GM10266 (cell line): ENCODE data around the gene LRP1B.

Experiments
- DNase-seq: peaks from one replicate; pipeline ENCODE4 v3.0.0; 2012; ENCODE audit errors: extremely low spot score
- TF ChIP-seq, protein P1 (sequence below): IDR thresholded peaks from 2 replicates; pipeline ENCODE4 v1.5.1; 2012; ENCODE audit warnings: mild to moderate bottlenecking, low read depth; ENCODE audit not compliant: control insufficient read depth, insufficient read depth; ENCODE audit errors: missing control alignments

Gene LRP1B

GRCh38 chr2:141647353-141647752, 483.5 kb downstream of the LRP1B start:
- TF ChIP-seq, protein P1, sequence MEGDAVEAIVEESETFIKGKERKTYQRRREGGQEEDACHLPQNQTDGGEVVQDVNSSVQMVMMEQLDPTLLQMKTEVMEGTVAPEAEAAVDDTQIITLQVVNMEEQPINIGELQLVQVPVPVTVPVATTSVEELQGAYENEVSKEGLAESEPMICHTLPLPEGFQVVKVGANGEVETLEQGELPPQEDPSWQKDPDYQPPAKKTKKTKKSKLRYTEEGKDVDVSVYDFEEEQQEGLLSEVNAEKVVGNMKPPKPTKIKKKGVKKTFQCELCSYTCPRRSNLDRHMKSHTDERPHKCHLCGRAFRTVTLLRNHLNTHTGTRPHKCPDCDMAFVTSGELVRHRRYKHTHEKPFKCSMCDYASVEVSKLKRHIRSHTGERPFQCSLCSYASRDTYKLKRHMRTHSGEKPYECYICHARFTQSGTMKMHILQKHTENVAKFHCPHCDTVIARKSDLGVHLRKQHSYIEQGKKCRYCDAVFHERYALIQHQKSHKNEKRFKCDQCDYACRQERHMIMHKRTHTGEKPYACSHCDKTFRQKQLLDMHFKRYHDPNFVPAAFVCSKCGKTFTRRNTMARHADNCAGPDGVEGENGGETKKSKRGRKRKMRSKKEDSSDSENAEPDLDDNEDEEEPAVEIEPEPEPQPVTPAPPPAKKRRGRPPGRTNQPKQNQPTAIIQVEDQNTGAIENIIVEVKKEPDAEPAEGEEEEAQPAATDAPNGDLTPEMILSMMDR: no peak
- DNase-seq: no peak

- TF ChIP-seq, protein P1: no peak
- DNase-seq: no peak
These were observed 489.4 kb downstream of the LRP1B start for GRCh38 chr2:141641462-141641861.

DNA sequence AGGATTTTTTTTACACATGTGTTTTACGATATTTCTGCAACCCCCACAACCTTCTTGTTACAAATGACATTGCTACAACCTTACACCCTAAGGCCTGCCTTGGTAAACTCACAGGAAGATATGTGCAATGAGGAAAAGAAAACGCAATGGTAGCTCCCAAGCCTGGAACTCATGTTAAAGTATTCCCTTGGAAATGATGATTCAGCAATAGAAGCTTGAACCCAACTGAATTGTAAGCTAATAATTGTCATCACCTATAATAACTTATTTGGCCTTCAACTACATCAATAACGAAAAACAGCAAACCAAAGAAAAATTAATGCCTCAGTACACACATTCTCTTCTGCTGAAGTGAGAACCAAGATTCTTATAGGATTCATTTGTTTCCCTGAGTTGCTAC, 491.0 kb downstream of the LRP1B start:
- TF ChIP-seq, protein P1: no peak
- no peak for DNase-seq

- no peak for DNase-seq
- TF ChIP-seq, protein P1: no peak
These were observed 497.7 kb downstream of the LRP1B start for GRCh38 chr2:141633132-141633531.

DNA sequence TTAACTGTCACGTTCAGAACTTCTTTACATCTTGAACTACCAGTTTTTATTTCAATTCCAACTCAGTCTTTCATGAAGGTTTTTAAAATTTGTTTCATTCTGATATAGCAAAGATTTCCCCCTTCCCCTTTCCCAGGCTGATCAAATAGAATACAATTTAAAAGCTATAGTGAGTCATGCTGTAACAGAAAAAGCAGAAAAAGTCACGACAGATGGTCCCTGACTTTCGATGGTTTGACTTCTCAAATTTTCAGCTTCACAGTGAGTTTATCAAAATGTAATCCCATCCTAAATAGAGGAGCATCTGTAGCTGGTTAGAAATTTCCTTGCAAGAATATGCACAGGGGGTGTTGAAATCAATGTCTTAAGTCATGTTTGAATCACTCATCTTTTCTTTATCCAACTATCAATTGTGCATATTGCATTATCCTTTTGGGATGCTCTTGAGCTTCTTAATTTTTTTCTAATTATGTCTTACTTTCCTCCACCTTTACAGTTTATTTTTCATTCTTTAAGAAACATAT, 500.3 kb downstream of the LRP1B start:
- DNase-seq: no peak

GRCh38 chr2:141620372-141620771, 510.4 kb downstream of the LRP1B start:
- no peak for DNase-seq
- TF ChIP-seq, protein P1: no peak

More for the DNA sequence above, 500.3 kb downstream of the LRP1B start:
- TF ChIP-seq, protein P1: no peak

GRCh38 chr2:141618457-141618856, 512.4 kb downstream of the LRP1B start:
- TF ChIP-seq, protein P1: no peak
- no peak for DNase-seq
